GM18951 (cell line): Measurements from ENCODE around the gene SEPTIN10.
"Not testable (repeated sequence)": the region's sequence is repeated elsewhere in the genome, so short reads cannot be mapped to it uniquely, and the experiment has no call there.

Experiments
- POLR2A ChIP-seq: IDR thresholded peaks from 4 replicates; pipeline ENCODE4 v1.6.1; 2011; ENCODE audit warnings: mild to moderate bottlenecking; ENCODE audit not compliant: insufficient read length, insufficient read depth; ENCODE audit errors: extremely low read depth
- in situ Hi-C: fragments of 300-500 bp; cut with MboI; formaldehyde crosslinking; loops from one replicate; pipeline ENCODE4 v1.12.0; 2022; ENCODE audit warnings: low sequenced_read_pairs, mixed read lengths, inconsistent platforms; ENCODE audit not compliant: unreplicated experiment

SEPTIN10 gene

DNA sequence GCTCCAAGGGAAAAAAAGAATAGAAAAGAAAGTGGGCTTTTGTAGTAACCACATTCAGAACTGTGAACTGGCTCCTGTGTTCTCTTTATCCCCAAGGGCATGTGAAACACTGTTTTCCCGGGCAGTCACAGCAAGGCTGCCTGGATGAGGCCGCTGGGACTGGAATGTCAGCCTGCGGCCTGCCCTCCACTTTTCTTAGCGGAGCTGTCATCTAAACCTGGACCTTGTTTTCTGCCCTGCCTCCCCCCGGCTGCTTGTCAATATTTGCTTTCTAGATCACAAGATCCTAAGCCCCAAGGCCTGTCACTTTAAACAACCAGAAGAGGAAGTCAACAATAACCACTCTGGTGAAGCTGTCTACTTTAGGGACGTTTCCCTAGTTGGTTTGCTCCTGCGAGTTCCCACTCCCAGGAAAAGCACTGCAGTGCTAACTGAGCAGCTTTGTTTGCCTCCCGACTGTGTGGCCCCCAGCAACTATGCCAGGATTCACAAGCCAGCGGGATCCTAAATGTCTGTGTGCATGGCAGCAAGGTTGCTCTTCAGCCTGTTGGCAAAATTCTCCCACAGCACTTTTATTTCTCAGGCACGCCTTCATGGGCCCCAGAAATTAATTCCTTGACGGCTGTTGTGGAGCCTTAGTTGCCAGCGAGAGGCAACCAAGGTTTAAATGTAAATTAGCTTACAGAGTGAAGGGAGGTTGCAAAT, 31.0 kb upstream of the SEPTIN10 start:
- TF ChIP-seq POLR2A = no peak
- in situ Hi-C loops = no loop called here

DNA sequence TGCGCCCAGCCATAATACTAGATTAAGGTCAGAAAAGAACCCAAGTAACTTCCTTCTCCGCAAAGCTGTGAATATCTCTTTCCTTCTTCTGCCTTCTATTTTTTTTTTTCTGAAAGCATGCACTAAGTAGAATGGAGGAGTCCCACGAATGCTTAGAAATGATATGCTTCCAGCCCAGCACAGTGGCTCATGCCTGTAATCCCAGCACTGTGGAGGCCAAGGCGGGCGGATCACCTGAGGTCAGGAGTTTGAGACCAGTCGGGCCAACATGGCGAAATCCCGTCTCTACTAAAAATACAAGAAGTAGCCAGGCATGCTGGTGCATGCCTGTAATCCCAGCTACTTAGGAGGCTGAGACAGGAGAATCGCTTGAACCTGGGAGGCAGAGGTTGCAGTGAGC, 26.2 kb upstream of the SEPTIN10 start:
- in situ Hi-C loops = not testable (repeated sequence)

DNA sequence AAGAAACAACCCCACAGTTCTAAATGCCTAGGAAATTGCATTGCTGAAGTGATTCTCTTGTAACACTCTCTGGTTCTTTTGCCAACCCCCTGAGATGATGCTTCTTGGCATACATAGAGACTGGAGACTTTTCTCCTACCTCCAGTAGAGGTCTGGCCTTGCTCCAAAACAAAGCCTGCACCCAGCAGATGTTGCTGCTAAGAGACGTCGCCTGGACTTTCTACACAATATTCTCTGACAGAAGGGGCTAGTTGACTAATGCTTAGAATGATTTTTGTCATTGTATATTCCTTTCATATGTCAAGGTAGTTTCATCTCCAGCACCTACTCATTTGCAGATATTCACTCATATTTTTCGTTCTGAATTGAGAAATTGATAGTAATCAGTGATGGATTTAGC, 25.0 kb upstream of the SEPTIN10 start:
- in situ Hi-C loops = no loop called here
- no peak for TF ChIP-seq POLR2A

DNA sequence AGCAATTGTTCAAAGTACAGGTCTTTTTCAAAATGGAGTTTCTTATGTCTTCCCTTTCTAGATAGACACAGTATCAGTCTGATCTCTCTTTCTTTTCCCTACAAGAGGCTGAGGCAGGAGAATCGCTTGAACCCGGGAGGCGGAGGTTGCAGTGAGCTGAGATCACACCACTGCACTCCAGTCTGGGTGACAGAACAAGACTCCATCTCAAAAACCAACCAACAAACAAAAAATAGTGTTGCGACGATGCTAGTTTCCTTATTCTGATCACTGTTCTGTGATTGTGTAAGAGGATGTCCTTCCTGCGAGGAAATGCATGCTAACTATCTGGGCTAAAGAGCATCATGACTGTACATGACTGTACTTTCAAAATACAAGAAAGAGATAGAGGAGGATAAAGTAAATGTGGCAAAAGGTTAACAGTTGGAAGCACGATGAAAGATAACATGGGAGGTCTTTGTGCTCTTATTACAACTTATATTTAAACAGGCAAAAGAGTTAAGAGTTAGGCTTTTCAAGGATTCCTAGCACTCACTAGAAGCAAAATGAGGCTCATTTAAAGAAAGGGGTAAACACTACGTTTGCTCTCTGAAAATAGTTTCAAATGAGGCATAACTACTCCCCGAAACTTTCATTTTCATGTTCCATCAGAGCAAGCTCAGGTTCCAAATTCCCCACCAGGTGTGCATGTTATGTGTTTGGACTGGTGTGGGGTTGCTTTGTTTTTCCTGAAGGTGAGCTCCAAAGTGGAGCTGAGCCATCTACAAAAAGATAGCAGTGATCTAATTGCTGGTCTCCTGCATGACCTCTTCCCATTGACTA, 24.2 kb upstream of the SEPTIN10 start:
- TF ChIP-seq POLR2A = no peak
- in situ Hi-C loops = no loop called here

DNA sequence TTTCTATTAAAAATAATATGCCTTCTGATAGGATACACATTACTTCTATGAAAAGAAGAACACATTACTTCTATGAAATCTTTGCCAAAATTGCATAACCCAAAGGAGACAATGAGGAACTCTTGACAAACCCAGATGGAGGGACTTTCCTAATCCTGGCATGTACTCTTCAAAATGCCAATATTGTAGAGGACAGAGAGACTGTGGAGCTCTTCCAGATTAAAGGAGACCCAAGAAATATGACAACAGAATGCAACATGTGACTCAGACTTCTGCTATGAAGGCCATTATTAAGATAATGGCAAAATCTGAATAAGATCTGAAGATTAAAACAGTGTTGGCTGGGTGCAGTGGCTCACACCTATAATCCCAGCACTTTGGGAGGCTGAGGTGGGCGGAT, 22.6 kb upstream of the SEPTIN10 start:
- in situ Hi-C loops = no loop called here
- no peak for TF ChIP-seq POLR2A

DNA sequence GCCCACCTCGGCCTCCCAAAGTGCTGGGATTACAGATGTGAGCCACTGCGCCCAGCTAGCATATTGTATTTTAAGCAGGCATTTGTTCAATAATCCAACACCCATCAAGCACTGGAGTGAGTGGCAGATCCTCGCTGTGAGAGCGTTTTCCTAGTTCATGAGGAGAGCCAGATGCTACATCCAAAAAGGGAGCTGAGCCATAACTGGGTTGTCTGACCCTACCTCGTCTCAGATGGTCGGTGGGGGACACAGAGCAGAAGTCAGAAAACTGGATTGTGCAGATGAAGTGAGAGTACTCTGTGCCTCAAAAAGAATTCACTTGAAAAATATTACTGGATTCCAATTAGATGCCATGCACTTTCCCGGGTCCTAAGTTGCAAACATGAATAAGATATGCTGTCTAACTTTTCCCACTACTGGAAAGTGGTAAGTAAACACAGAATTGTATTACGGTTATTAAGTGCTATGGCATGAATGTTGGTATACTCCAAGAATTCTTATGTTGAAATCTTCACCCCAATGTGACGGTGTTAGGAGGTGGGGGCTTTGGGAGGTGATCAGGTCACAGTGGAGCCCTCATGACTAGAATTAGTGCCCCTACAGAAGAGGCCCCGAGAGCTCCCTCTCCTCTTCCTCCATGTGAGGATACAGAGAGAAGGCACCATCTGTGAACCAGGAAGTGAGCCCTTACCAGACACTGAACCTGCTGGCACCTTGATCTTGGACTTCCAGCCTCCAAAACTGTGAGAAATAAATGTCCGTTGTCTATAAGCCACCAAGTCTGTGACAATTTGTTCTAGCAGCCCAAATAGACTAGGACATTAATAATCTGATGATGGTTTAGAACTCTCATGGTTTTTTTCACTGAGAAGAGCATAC, 21.9 kb upstream of the SEPTIN10 start:
- no peak for TF ChIP-seq POLR2A
- in situ Hi-C loops = no loop called here

DNA sequence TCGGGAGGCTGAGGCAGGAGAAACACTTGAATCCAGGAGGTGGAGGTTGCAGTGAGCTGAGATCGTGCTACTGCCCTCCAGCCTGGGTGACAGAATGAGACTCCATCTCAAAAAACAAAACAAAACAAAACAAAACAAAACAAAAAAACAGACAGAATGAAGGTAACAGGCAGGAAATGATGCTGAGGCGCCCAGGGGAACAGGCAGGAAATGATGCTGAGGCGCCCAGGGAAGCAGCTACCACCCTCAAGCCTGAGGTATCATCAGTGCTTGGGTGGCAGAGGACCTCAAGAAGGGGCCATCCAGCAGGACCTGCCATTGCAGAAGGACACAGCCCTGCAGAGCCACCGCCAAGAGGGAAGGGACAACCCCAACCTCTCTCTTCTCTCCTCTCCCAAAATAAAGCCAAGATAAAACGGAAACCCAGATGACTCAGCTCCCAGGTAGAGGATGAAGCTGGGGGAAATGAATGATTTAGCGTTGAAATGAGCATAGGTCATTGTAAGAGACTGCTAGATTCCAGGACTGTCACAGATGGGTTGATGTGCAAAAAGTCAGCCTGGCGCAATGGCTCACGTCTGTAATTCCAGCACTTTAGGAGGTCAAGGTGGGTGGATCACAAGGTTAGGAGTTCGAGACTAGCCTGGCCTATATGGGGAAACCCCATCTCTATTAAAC, 19.7 kb upstream of the SEPTIN10 start:
- in situ Hi-C loops = no loop called here
- no peak for TF ChIP-seq POLR2A

DNA sequence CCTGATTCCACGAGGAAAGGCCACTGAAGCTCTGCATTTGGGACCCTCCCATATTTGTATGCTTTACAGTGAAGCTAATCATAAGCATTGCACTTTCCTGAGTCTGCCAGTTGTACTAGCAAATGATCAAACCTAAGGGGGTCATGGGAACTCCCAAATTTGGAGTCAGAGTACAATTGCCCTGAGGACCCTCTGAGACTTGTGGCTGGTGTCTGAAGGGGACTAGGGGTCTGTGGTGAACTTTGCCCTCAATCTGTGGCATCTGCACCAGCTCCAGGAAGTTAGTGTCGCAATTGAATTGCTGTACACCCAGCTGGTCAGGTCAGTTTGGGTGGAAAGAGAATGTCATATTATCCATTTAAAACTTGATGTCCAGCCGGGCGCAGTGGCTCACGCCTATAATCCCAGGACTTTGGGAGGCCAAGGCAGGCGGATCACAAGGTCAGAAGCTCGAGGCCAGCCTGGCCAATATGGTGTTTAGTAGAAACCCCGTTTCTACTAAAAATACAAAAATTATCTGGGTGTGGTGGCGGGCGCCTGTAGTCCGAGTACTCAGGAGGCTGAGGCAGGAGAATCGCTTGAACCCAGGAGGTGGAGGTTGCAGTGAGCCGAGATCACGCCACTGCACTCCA, 18.5 kb upstream of the SEPTIN10 start:
- in situ Hi-C loops = no loop called here
- TF ChIP-seq POLR2A = no peak

DNA sequence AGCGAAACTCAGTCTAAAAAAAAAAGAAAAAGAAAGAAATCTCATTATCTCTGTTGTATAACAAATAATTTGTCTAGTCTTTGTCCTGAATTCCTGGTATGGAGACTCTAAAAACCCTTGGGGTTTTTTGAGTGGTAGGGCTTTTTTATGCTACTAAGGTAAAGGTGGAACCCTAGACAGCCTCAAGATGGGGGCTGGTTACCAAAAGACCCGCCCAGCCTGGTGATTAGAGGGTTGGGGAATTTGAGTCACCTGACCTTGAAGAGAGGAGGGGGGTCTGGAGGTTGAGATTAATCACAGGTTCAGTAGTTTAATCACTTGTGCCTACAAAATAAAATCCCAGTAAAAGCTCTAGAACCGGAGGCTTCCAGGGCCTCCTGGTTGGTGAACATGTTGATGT, 18.0 kb upstream of the SEPTIN10 start:
- TF ChIP-seq POLR2A = no peak
- in situ Hi-C loops = no loop called here

DNA sequence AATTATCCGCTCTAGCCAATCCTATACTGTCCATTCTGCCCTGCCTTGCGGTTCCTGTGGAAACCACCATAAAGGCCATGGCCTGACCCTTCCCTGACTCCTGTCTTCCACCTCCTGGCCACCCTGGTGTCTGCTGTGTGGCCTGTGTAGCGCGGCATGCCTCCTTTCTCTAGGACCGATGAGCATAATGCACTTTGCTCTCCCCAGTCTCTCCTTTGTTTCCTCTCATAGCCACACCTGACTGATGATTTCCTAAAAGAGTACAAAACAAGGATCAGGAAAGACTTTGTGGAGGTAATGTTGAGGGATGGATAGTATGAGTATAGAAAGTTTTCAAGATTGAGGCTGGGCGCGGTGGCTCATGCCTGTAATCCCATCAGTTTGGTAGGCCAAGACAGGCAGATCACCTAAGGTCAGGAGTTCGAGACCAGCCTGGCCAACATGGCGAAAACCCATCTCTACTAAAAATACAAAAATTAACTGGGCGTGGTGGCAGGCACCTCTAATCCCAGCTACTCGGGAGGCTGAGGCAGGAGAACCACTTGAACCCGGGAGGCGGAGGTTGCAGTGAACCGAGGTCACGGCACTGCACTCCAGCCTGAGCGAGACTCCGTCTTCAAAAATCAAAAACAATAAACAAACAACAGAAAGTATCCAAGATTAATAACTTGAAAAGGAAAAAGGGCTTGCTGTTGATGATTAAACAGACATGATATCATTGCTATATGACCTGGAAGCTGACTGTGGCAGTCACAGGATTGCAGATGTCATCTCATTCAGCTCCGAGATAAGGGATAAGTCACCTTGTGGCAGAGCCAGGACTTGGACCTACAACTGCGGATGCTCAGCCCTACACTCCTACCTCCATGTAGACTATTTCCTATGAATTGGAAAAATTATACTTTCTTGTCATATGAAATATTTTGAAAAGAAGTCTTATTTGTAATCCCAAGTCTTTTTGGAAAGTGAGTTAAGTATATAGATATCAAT, 17.0 kb upstream of the SEPTIN10 start:
- in situ Hi-C loops = no loop called here
- TF ChIP-seq POLR2A = no peak

DNA sequence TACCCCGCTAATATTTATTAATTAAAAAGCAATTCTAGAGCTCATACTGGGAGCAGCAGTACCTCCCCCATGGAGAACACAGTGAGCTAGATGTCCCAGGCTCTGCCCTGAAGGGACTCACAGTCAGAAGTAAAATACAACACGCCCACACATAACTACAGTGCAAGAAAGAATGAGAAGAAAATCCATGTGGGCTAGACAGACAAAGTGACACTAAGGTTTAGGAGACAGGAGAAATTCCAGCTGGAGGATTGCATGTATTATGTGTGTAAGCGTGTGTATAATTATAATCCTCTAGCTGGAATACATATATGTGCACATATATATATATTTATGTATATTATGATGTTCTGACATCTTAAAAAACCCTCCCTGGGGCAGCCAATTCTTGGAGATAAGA, 16.1 kb upstream of the SEPTIN10 start:
- no peak for TF ChIP-seq POLR2A
- in situ Hi-C loops = no loop called here

DNA sequence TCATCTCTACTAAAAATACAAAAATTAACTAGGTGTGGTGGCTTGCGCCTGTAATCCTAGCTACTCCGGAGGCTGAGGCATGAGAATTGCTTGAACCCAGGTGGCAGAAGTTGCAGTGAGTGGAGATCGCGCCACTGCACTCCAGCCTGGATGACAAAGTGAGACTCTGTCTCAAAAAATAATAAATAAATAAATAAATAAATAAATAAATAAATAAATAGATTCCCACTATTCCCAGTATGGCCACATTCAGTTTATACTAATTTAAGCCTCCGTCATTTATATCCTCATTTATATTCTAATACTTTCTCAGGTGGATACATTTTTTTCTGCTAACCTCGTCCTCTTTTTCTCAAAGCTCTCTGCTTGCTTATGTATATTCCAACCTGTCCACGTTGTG, 14.6 kb upstream of the SEPTIN10 start:
- in situ Hi-C loops = not testable (repeated sequence)
